IMR-90 (cell line): ENCODE data around the gene ENTPD7. TPM values are rescaled to one million over a fixed set of nuclear protein-coding genes. Genes with fewer than 3 reads are reported as not detected.

Experiments
- polyA plus RNA-seq, 3 experiments: library from polyadenylated mRNA; depleted of rRNA; stranded (reverse); fragments of >200 nt; gene quantifications; 2 replicates each; pipeline ENCODE4 v1.2.3, GENCODE V29; 2012; ENCODE audit warnings: low replicate concordance in 1 of 3
- total RNA-seq: library from RNA; depleted of rRNA; stranded (reverse); fragments of >200 nt; gene quantifications from 2 replicates; pipeline ENCODE4 v1.2.3, GENCODE V29; 2012
- TF ChIP-seq, protein P1 (sequence below): conservative IDR thresholded peaks from 2 replicates; pipeline ENCODE4 v1.5.1; 2012; ENCODE audit warnings: mild to moderate bottlenecking, low read depth, low read length, improper control_type of control experiment

The ENTPD7 gene
- total and polyA plus RNA-seq, 2 of the 4 experiments (the other 2 are of a cell fraction), result 8.0 to 23.3 TPM

DNA sequence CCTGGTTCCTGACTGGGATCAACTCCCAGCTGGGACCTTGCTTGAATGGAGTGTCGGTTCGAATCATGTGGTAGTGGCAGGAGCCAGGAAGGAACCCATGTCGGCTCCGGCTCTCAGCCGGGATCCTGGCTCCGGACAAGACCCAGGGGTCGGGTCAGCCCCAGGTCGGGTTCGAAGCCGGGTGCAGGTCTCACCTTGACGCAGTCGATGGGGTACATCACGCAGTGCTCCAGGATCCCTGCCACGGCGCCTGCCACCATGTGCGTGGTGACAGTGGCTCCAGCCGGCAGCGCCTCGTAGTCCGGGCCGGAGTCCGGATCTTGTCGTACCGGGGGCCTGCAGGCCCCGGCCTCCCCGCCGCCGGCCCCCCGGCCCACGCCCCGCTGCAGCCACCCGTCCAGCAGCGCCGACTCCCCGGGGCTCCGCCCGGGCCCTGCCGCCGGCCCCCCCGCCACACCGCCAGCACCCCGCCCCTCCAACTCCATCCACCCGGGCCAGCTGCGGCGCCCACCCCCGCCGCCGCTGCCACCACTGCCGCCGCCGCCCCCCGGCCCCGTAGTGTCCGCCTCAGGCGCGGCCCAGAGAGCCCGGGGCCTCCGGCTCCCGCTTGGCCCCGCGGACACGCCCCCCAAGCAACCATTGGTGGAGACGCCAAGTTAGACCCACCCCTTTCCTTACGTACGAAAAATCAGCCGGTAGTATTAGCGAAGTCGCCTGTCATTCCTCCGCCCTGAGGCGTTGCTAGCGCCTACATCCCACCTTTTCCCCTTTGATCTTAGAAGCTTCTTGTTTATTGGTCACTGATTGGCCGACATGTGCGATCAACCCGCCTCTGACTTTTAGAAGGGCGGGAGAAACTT is 39.2 kb upstream of the ENTPD7 start, which contains the start of gene SLC25A28 (continued):
- TF ChIP-seq, protein P1, sequence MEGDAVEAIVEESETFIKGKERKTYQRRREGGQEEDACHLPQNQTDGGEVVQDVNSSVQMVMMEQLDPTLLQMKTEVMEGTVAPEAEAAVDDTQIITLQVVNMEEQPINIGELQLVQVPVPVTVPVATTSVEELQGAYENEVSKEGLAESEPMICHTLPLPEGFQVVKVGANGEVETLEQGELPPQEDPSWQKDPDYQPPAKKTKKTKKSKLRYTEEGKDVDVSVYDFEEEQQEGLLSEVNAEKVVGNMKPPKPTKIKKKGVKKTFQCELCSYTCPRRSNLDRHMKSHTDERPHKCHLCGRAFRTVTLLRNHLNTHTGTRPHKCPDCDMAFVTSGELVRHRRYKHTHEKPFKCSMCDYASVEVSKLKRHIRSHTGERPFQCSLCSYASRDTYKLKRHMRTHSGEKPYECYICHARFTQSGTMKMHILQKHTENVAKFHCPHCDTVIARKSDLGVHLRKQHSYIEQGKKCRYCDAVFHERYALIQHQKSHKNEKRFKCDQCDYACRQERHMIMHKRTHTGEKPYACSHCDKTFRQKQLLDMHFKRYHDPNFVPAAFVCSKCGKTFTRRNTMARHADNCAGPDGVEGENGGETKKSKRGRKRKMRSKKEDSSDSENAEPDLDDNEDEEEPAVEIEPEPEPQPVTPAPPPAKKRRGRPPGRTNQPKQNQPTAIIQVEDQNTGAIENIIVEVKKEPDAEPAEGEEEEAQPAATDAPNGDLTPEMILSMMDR, result no peak
